Thyroid gland (tissue), 4 donors: ENCODE measurements around the gene TAF4B.

Experiments used
- CTCF ChIP-seq, 6 experiments: fragments of 200-600 bp in 3 of 6; fragments of 450-650 bp in 3 of 6; sonication (generic) in 3 of 6; IDR thresholded peaks; one replicate each; pipeline ENCODE4 v1.5.1; 2016 to 2019; ENCODE audit warnings: antibody characterized with exemption in 6 of 6, mild to moderate bottlenecking in 2 of 6, inconsistent platforms in 1 of 6, moderate library complexity in 1 of 6
- POLR2A ChIP-seq, 2 donors: fragments of 450-650 bp; IDR thresholded peaks; one replicate each; pipeline ENCODE4 v1.6.1; 2017; ENCODE audit warnings: antibody characterized with exemption in 2 of 2, mild to moderate bottlenecking in 2 of 2, moderate library complexity in 1 of 2

- TF ChIP-seq CTCF (IDR thresholded peaks at IDR 0.05), result no peak
- TF ChIP-seq POLR2A (IDR thresholded peaks at IDR 0.05), result no peak
These were observed 180.7 kb downstream of the TAF4B start for GRCh38 chr18:26406854-26407517.
